Effector memory CD4-positive, alpha-beta T cell (primary cell): ENCODE measurements around the gene TUNAR.

Experiments
- DNase-seq, 3 donors: peaks; one replicate each; pipeline ENCODE4 v3.0.0-alpha.2; 2020
- H3K27ac ChIP-seq: 2 replicates; pipeline ENCODE4 v1.7.0; 2013; ENCODE audit warnings: mild to moderate bottlenecking, low read length, moderate library complexity; ENCODE audit not compliant: insufficient read depth, poor library complexity, severe bottlenecking
- H3K27me3 ChIP-seq: replicated peaks from 2 replicates; pipeline ENCODE4 v1.7.0; 2013; ENCODE audit warnings: mild to moderate bottlenecking, low read length; ENCODE audit not compliant: insufficient read depth, control insufficient read depth, poor library complexity, severe bottlenecking
- H3K36me3 ChIP-seq: 2 replicates; pipeline ENCODE4 v1.7.0; 2013; ENCODE audit warnings: mild to moderate bottlenecking, low read length, moderate library complexity; ENCODE audit not compliant: control insufficient read depth, insufficient read depth
- H3K4me1 ChIP-seq: 2 replicates; pipeline ENCODE4 v1.7.0; 2013; ENCODE audit warnings: low read length, mild to moderate bottlenecking; ENCODE audit not compliant: control insufficient read depth, insufficient read depth, poor library complexity, severe bottlenecking
- H3K4me3 ChIP-seq: 2 replicates; pipeline ENCODE4 v1.7.0; 2013; ENCODE audit warnings: low read length, low read depth, mild to moderate bottlenecking; ENCODE audit not compliant: insufficient read depth, poor library complexity, severe bottlenecking
- H3K9me3 ChIP-seq: 2 replicates; pipeline ENCODE4 v1.7.0; 2013; ENCODE audit warnings: mild to moderate bottlenecking, low read length, moderate library complexity; ENCODE audit not compliant: control insufficient read depth

TUNAR gene

GRCh38 chr14:95935228-95935822 is 58.7 kb downstream of the TUNAR start:
- H3K9me3 ChIP-seq: no peaks in the 10 kb centered on the region
- no peaks in the 10 kb centered on the region for H3K4me1 ChIP-seq
- H3K4me3 ChIP-seq: no peak overlapping the region
- no peaks in the 10 kb centered on the region for H3K36me3 ChIP-seq
- DNase-seq: no peak
- no peak overlapping the region for H3K27ac ChIP-seq
- H3K27me3 ChIP-seq: no peaks in the 10 kb centered on the region

- no peaks in the 10 kb centered on the region for H3K36me3 ChIP-seq
Measured at GRCh38 chr14:95936041-95936440, 59.4 kb downstream of the TUNAR start.

GRCh38 chr14:95939335-95939734 is 62.7 kb downstream of the TUNAR start:
- Histone ChIP-seq H3K27me3 (no peaks in the 10 kb centered on the region), H3K4me1 (no peaks in the 10 kb centered on the region), H3K4me3 (no peak overlapping the region), H3K27ac (no peak overlapping the region), H3K9me3 (no peaks in the 10 kb centered on the region), H3K36me3 (no peaks in the 10 kb centered on the region)
- no peak for DNase-seq

More at GRCh38 chr14:95936041-95936440, 59.4 kb downstream of the TUNAR start:
- no peak for DNase-seq
- H3K27me3 ChIP-seq: no peaks in the 10 kb centered on the region
- no peaks in the 10 kb centered on the region for H3K9me3 ChIP-seq
- H3K27ac ChIP-seq: no peak overlapping the region
- H3K4me3 ChIP-seq: no peak overlapping the region
- no peaks in the 10 kb centered on the region for H3K4me1 ChIP-seq

GRCh38 chr14:95941897-95942296 is 65.3 kb downstream of the TUNAR start:
- Histone ChIP-seq H3K4me3 (no peak overlapping the region), H3K36me3 (no peaks in the 10 kb centered on the region), H3K27me3 (no peaks in the 10 kb centered on the region), H3K9me3 (no peaks in the 10 kb centered on the region), H3K4me1 (no peaks in the 10 kb centered on the region), H3K27ac (no peak overlapping the region)
- DNase-seq: no peak

- no peak overlapping the region for H3K27ac ChIP-seq
- H3K4me1 ChIP-seq: no peaks in the 10 kb centered on the region
- DNase-seq: no peak
- H3K27me3 ChIP-seq: no peaks in the 10 kb centered on the region
- no peaks in the 10 kb centered on the region for H3K9me3 ChIP-seq
- no peak overlapping the region for H3K4me3 ChIP-seq
- no peaks in the 10 kb centered on the region for H3K36me3 ChIP-seq
Measured at GRCh38 chr14:95943699-95944098, 67.1 kb downstream of the TUNAR start.

GRCh38 chr14:95944462-95944861 is 67.8 kb downstream of the TUNAR start:
- Histone ChIP-seq H3K4me3 (no peak overlapping the region), H3K27ac (no peak overlapping the region), H3K36me3 (no peaks in the 10 kb centered on the region), H3K4me1 (no peaks in the 10 kb centered on the region), H3K9me3 (no peaks in the 10 kb centered on the region), H3K27me3 (no peaks in the 10 kb centered on the region)
- no peak for DNase-seq

- Histone ChIP-seq H3K4me1 (no peaks in the 10 kb centered on the region), H3K27ac (no peak overlapping the region), H3K9me3 (no peaks in the 10 kb centered on the region), H3K36me3 (no peaks in the 10 kb centered on the region), H3K27me3 (no peaks in the 10 kb centered on the region), H3K4me3 (no peak overlapping the region)
- DNase-seq: no peak
Measured at GRCh38 chr14:95946867-95947266, 70.2 kb downstream of the TUNAR start.

- H3K4me3 ChIP-seq: no peak overlapping the region
- no peaks in the 10 kb centered on the region for H3K4me1 ChIP-seq
- DNase-seq: no peak
- no peak overlapping the region for H3K27ac ChIP-seq
- no peaks in the 10 kb centered on the region for H3K27me3 ChIP-seq
- no peaks in the 10 kb centered on the region for H3K36me3 ChIP-seq
- H3K9me3 ChIP-seq: no peaks in the 10 kb centered on the region
Measured at GRCh38 chr14:95948558-95948981, 71.9 kb downstream of the TUNAR start.

- Histone ChIP-seq H3K4me1 (no peaks in the 10 kb centered on the region), H3K27ac (no peak overlapping the region), H3K4me3 (no peak overlapping the region), H3K27me3 (no peaks in the 10 kb centered on the region), H3K36me3 (no peaks in the 10 kb centered on the region), H3K9me3 (no peaks in the 10 kb centered on the region)
- no peak for DNase-seq
Measured at GRCh38 chr14:95951359-95951758, 74.7 kb downstream of the TUNAR start.

- Histone ChIP-seq H3K27ac (no peak overlapping the region), H3K4me3 (no peak overlapping the region), H3K4me1 (no peaks in the 10 kb centered on the region), H3K9me3 (no peaks in the 10 kb centered on the region), H3K27me3 (no peaks in the 10 kb centered on the region), H3K36me3 (no peaks in the 10 kb centered on the region)
- DNase-seq: no peak
Measured at GRCh38 chr14:95953111-95953724, 76.6 kb downstream of the TUNAR start.
